ENCODE results near the gene DUS1L.

- TF ChIP-seq SMC3 (IDR thresholded peaks at IDR 0.05), result no peak
- no peak for TF ChIP-seq CEBPB (IDR thresholded peaks at IDR 0.05)
- no peak for TF ChIP-seq CTCF (IDR thresholded peaks at IDR 0.05)
- no peak for TF ChIP-seq MYC (IDR thresholded peaks at IDR 0.05; ENCODE audit: borderline replicate concordance, low read length)
- no peak for TF ChIP-seq KDM5A (IDR thresholded peaks at IDR 0.05)
- TF ChIP-seq NR3C1 (IDR thresholded peaks at IDR 0.05), result no peak
- no peak for TF ChIP-seq JUN (IDR thresholded peaks at IDR 0.05)
- no peak for TF ChIP-seq SREBF2 (IDR thresholded peaks at IDR 0.05)
- TF ChIP-seq POLR2AphosphoS2 (conservative IDR thresholded peaks at IDR 0.05; ENCODE audit: low read length), result no peak
- no peak for TF ChIP-seq E2F6 (IDR thresholded peaks at IDR 0.05; ENCODE audit: borderline replicate concordance, low read depth)
These were observed 36.2 kb downstream of the DUS1L start for GRCh38 chr17:82029391-82029790.
